Loucy (cell line): ENCODE data around the gene LRRTM2.

ENCODE experiments used
- H2AFZ ChIP-seq: fragments of 200-600 bp; sonication (generic); 2 replicates; pipeline ENCODE4 v1.6.0; 2016; ENCODE audit warnings: antibody characterized with exemption, mild to moderate bottlenecking, low read length, moderate library complexity
- H3F3A ChIP-seq: fragments of 200-600 bp; 2 replicates; pipeline ENCODE4 v1.6.0; 2016; ENCODE audit warnings: antibody characterized with exemption, low read depth, mild to moderate bottlenecking
- H3K27me3 ChIP-seq: fragments of 200-600 bp; sonication (generic); 2 replicates; pipeline ENCODE4 v1.6.1; 2014; ENCODE audit warnings: low read length, mild to moderate bottlenecking; ENCODE audit not compliant: insufficient read depth, poor library complexity, severe bottlenecking
- H3K36me3 ChIP-seq: fragments of 200-600 bp; sonication (generic); 2 replicates; pipeline ENCODE4 v1.6.1; 2016; ENCODE audit warnings: low read length; ENCODE audit not compliant: insufficient read depth
- H3K4me1 ChIP-seq: fragments of 200-600 bp; sonication (generic); 2 replicates; pipeline ENCODE4 v1.5.1; 2014; ENCODE audit warnings: low read length, mild to moderate bottlenecking; ENCODE audit not compliant: insufficient read depth, poor library complexity, severe bottlenecking
- H3K4me2 ChIP-seq: fragments of 200-600 bp; sonication (generic); 2 replicates; pipeline ENCODE4 v1.6.0; 2014; ENCODE audit warnings: antibody characterized with exemption, low read length, low read depth, mild to moderate bottlenecking; ENCODE audit not compliant: poor library complexity, severe bottlenecking
- H3K4me3 ChIP-seq: fragments of 200-600 bp; sonication (generic); 2 replicates; pipeline ENCODE4 v1.5.1; 2014; ENCODE audit warnings: low read length, mild to moderate bottlenecking, mixed read lengths; ENCODE audit not compliant: poor library complexity, severe bottlenecking
- H3K79me2 ChIP-seq: fragments of 200-600 bp; sonication (generic); 2 replicates; pipeline ENCODE4 v1.6.1; 2014; ENCODE audit warnings: low read length; ENCODE audit not compliant: insufficient read depth
- H3K9ac ChIP-seq: fragments of 200-600 bp; sonication (generic); 2 replicates; pipeline ENCODE4 v1.6.0; 2014; ENCODE audit warnings: mild to moderate bottlenecking, low read depth, low read length, moderate library complexity; ENCODE audit not compliant: poor library complexity, severe bottlenecking
- H3K9me2 ChIP-seq: fragments of 200-600 bp; sonication (generic); replicated peaks from 2 replicates; pipeline ENCODE4 v1.6.1; 2016; ENCODE audit warnings: low read depth, low read length, mixed read lengths
- H3K9me3 ChIP-seq: fragments of 200-600 bp; sonication (generic); 2 replicates; pipeline ENCODE4 v1.6.1; 2014; ENCODE audit warnings: mild to moderate bottlenecking, antibody characterized with exemption, low read length, low read depth; ENCODE audit not compliant: insufficient read depth
- H4K20me1 ChIP-seq: fragments of 200-600 bp; sonication (generic); 2 replicates; pipeline ENCODE4 v1.6.0; 2014; ENCODE audit warnings: antibody characterized with exemption, low read length, mild to moderate bottlenecking; ENCODE audit not compliant: insufficient read depth, poor library complexity, severe bottlenecking
- EZH2phosphoT487 ChIP-seq: fragments of 200-600 bp; IDR thresholded peaks from 2 replicates; pipeline ENCODE4 v1.6.1; 2018; ENCODE audit warnings: antibody characterized with exemption, mild to moderate bottlenecking, moderate library complexity, borderline replicate concordance
- TF ChIP-seq, protein P1 (sequence below): fragments of 200-600 bp; sonication (generic); conservative IDR thresholded peaks from 2 replicates; pipeline ENCODE4 v1.5.1; 2014; ENCODE audit warnings: mild to moderate bottlenecking, antibody characterized with exemption, low read length

Gene LRRTM2

DNA sequence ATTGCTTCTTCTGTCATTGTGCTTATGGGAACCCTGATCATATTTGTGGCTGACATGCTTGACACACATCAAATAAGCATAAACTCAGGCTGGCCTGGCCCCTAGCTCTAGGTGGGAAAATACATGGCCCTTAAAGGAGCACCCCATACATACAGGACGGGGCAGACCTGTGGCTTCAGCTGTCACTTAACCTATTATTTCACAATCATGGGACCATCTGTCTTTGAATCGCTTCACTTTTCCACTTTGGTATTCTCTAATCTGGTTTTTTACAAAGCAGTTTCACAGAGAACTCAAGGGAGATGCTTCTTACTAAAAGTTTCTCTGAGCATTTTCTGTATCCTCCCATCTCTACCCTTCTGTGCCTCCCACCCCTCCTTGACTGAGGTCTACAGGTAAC lies 34.6 kb upstream of the LRRTM2 start:
- Histone ChIP-seq H4K20me1 (no peaks in the 10 kb centered on the region), H3K27me3 (no peaks in the 10 kb centered on the region), H3K79me2 (no peaks in the 10 kb centered on the region), H3K9me2 (no peaks in the 10 kb centered on the region), H3K4me2 (no peak overlapping the region), H3K4me3 (no peak overlapping the region), H3F3A (no peaks in the 10 kb centered on the region), H3K9ac (no peak overlapping the region), H3K9me3 (peaks cover 13% of the 10 kb centered on the region; the same call in 1 of the 2 replicates), H2AFZ (no peak overlapping the region), H3K4me1 (peaks cover 7% of the 10 kb centered on the region), H3K36me3 (peaks cover 19% of the 10 kb centered on the region; the same call in 1 of the 2 replicates)
- TF ChIP-seq, protein P1, sequence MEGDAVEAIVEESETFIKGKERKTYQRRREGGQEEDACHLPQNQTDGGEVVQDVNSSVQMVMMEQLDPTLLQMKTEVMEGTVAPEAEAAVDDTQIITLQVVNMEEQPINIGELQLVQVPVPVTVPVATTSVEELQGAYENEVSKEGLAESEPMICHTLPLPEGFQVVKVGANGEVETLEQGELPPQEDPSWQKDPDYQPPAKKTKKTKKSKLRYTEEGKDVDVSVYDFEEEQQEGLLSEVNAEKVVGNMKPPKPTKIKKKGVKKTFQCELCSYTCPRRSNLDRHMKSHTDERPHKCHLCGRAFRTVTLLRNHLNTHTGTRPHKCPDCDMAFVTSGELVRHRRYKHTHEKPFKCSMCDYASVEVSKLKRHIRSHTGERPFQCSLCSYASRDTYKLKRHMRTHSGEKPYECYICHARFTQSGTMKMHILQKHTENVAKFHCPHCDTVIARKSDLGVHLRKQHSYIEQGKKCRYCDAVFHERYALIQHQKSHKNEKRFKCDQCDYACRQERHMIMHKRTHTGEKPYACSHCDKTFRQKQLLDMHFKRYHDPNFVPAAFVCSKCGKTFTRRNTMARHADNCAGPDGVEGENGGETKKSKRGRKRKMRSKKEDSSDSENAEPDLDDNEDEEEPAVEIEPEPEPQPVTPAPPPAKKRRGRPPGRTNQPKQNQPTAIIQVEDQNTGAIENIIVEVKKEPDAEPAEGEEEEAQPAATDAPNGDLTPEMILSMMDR: no peak
- TF ChIP-seq EZH2phosphoT487: no peak

DNA sequence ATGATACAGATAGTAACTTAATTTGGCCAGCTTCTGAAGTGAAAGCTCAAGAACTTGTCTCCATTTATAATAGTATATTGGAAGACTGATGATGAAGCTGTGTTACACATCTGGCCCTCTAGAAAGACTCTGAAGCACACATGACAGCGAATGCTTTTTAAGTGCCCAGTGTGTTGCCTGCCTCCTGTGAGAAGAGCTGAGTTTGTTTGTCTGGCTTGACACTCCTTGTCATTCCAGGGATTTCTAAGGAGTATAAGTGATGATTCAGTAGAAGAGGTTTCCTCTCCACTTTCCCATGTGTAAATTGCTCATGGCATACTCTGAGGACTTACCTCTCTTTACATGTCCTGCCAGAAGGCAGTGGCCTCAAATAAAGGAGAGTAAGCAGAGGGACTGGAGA lies 30.4 kb upstream of the LRRTM2 start:
- Histone ChIP-seq H4K20me1 (no peaks in the 10 kb centered on the region), H3K4me3 (no peak overlapping the region), H3K9me3 (peaks cover 13% of the 10 kb centered on the region; the same call in 1 of the 2 replicates), H3K4me2 (no peak overlapping the region), H3K4me1 (peaks cover 2% of the 10 kb centered on the region), H3F3A (no peaks in the 10 kb centered on the region), H3K79me2 (no peaks in the 10 kb centered on the region), H3K9me2 (no peaks in the 10 kb centered on the region), H3K9ac (no peak overlapping the region), H3K27me3 (no peaks in the 10 kb centered on the region), H3K36me3 (peaks cover 24% of the 10 kb centered on the region; the same call in 1 of the 2 replicates), H2AFZ (no peak overlapping the region)
- TF ChIP-seq, protein P1: no peak
- no peak for TF ChIP-seq EZH2phosphoT487

DNA sequence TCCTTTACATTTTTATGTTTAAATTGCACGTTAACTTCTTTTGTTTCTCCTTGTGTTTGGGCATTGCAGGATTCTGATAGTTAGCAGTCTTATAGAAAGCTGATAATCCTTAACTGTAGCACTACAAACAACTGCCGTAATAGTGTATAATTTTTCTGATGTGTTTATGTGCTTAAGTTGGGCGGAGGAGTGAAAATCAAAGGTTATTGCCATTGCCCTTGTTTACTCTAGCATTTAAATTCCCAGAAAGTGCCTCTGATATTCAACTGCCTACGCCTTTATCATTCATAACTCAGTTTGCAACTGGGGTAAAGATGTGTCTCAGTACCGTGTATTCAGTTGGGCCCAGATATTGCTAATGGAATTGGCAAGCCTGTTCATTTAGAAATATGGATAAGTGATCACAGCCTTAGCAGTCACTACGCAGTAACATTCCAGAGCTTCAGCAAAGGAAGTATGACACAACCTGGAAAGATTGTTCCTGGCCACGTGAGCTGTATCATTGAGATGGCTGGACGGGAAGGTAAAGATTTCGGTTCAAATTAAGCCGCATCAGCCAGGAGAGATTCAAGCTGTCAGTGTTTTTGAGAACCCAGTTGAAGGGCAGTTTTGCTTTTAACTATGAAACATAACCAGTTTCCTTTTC lies 28.1 kb upstream of the LRRTM2 start:
- no peaks in the 10 kb centered on the region for H3K4me1 ChIP-seq
- H3K9me3 ChIP-seq: no peaks in the 10 kb centered on the region
- H4K20me1 ChIP-seq: no peaks in the 10 kb centered on the region
- H3F3A ChIP-seq: no peaks in the 10 kb centered on the region
- H3K36me3 ChIP-seq: peaks cover 16% of the 10 kb centered on the region; the same call in 1 of the 2 replicates
- H2AFZ ChIP-seq: no peak overlapping the region
- no peaks in the 10 kb centered on the region for H3K27me3 ChIP-seq
- H3K9me2 ChIP-seq: no peaks in the 10 kb centered on the region
- no peaks in the 10 kb centered on the region for H3K79me2 ChIP-seq
- H3K4me3 ChIP-seq: no peak overlapping the region
- no peak overlapping the region for H3K9ac ChIP-seq
- no peak overlapping the region for H3K4me2 ChIP-seq
- TF ChIP-seq EZH2phosphoT487: no peak
- TF ChIP-seq, protein P1: no peak
